GDM1 (cell line): ENCODE data around the gene WDR46.

Experiments
- DNase-seq: peaks from one replicate; lab custom pipeline; 2025; lab: John Stamatoyannopoulos, UW

The WDR46 gene, protein sequence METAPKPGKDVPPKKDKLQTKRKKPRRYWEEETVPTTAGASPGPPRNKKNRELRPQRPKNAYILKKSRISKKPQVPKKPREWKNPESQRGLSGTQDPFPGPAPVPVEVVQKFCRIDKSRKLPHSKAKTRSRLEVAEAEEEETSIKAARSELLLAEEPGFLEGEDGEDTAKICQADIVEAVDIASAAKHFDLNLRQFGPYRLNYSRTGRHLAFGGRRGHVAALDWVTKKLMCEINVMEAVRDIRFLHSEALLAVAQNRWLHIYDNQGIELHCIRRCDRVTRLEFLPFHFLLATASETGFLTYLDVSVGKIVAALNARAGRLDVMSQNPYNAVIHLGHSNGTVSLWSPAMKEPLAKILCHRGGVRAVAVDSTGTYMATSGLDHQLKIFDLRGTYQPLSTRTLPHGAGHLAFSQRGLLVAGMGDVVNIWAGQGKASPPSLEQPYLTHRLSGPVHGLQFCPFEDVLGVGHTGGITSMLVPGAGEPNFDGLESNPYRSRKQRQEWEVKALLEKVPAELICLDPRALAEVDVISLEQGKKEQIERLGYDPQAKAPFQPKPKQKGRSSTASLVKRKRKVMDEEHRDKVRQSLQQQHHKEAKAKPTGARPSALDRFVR

GRCh38 chr6:33288921-33289783 is at the start of gene WDR46, which contains the start of gene PFDN6:
TSS of gene WDR46 (minus strand) at chr6:33289239. CDS start at chr6:33289170, 69 bp downstream.
TSS of gene PFDN6 (plus strand) at chr6:33289601. CDS start at chr6:33289857, 256 bp downstream.
- peak; percentile 75 for DNase-seq

DNA sequence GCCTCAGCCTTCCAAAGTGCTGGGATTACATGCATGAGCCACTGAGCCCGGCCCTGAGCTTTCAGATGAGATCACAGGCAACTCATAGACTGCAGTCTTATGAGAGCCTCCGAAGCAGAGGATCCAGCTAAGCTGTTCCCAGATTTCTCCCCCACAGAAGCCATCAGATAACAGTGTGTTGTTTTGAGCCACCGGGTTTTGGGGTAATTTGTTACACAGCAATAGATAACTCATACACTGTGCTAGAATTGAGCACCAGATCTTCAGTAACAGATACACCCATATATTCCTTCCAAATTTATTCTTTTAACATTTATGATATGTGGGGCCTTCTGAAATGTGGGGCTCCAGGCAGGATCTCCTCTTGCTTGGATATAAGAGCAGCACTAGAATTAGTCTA is 47.5 kb upstream of the WDR46 start:
- DNase-seq, result no peak

GRCh38 chr6:33335916-33336315 is 46.9 kb upstream of the WDR46 start:
- no peak for DNase-seq

- no peak for DNase-seq
These were observed 44.6 kb upstream of the WDR46 start for GRCh38 chr6:33333666-33334065.

GRCh38 chr6:33330736-33331135 is 41.7 kb upstream of the WDR46 start:
- DNase-seq, result no peak

DNA sequence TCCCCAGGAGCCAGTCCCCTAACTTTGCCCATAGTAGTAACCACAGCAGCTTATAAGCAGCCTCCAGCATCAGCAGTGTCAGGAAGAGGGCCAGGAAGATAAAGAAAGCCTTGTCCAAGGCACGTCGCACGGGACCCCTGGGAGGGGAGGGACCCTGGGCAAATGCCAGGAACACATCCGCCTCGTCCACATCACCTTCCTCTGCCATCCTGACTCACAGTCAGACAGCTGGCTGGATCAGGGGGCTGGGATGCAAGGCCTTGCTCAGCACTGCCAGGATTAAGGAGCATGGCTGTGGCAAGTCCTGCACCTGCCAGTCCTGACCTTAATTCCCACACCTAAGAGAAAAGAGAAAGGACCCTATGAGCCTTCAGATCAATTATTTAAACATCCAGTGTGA is 40.0 kb upstream of the WDR46 start:
- no peak for DNase-seq

DNA sequence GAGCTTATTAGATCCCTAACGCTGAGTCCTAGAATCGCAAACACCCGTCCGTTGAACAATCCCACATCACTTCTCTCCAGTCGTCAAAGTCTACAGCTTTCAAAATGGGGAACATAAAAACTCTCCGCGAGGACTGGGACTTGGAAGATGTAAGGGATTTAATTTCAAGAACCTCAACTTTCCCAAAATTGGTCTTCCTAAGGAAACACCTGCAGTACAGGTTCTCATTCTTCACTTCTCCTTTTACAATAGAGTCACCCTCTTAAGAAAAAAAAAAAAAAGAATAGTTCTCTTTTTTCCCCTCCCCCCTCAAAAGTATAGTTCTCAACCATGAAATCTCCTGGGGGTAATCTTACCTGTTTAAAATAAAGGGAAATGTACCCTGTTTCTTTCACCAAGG is 35.1 kb upstream of the WDR46 start:
- DNase-seq, result no peak

DNA sequence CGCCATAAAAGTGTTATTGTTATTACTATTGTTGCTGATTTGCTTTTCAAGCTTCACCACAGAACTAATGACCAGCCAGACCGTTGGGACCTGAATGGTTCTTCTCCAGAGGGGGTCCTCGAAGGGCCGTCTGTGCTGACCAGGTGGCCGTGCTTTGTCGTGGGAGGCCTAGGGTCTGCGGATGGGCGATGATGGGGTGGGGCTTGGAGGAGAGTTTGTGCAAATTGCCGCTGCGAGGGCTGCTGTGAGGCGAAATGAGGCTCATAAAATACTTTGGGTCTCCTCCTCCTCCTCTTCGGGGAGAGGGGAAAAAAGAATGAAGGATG is 34.5 kb upstream of the WDR46 start:
- DNase-seq, result no peak

GRCh38 chr6:33321227-33321626 is 32.2 kb upstream of the WDR46 start:
- no peak for DNase-seq

DNA sequence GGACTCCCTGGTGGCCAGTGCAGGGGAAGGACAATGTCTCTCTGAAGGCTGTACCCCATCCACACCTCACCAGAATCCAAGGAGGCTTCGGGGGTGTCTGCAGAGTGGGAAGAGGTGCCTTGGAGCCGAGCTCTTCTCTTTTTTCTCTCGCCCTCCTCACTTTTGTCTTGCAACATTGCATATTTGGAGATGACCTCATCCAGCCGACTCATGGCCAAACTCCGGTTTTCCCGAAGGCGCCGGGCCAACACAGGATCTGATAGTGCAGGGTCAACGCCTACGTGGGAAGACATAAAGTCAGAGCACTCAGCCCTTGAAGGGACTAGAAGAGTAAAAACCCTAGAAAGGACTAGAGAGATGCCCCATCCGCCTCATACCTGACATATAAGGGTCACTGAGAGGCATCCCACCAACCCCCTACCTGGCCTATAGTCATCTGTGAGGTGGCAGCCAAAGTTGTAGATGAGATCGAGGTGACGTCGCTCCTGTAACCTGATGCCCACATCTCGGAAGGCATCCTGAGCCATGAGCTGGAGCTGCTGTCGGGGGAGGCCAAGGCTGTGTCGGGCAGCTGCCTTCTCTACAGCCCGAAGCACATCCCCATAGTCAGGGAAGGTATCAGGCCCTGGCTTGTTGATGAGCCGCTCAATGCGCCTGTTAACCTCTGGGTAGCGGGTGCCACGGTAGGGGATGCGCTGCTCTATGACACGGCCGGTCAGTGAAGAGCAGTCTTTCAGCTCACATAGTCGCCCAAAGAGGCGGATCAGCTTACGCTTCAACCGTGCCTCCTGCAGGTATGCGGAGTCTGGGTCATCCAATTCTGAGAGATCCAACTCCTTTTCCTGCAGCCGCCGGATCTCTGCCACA is 31.5 kb upstream of the WDR46 start:
- no peak for DNase-seq

DNA sequence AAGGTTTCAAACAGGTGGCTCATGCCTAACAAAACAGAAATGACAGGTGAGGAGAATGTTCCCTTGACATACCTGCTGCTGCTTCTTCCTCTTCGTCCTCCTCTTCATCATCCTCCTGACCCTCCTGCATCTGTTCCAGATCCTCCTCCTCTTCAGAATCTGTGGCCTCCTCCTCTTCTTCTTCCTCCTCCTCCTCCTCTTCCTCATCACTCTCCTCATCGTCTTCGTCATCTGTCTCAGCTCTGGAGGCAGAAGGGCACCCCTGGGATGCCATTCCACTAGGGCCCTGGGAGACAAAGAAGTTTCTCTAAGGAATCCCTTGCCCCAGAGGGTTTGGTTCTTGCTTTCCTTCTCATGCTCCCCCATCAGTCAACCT is 30.9 kb upstream of the WDR46 start:
- DNase-seq, result no peak

DNA sequence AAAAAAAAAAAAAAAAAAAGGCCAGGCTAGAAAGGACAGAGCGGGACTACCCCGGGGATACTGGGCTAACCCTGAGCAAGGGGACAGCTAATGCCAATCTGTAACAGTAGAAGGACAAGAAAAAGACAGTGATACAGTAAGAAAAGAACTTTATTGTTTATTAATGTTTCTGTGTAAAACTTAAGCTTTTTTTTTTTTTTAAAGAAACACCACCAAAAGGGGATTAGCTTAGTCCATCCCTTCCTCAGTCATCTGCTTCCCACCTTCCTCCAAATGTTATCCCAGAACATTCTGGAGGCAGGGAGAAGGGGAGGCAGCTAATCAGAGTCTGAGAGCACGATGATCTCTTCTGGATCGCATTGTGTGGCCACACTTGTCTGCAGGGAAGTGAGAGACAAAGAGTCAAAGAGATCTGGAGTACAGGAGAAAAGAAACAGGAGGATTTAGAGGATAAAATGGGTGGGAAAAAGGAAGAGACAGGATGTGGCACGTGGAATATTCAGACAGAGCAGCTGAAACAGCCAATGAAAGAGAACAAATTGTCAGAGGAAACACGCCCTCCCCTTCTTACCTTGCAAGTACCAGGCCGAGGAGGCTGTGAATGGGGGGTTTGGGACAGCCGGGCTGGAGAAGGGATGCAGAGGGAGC is 29.5 kb upstream of the WDR46 start:
- no peak for DNase-seq

DNA sequence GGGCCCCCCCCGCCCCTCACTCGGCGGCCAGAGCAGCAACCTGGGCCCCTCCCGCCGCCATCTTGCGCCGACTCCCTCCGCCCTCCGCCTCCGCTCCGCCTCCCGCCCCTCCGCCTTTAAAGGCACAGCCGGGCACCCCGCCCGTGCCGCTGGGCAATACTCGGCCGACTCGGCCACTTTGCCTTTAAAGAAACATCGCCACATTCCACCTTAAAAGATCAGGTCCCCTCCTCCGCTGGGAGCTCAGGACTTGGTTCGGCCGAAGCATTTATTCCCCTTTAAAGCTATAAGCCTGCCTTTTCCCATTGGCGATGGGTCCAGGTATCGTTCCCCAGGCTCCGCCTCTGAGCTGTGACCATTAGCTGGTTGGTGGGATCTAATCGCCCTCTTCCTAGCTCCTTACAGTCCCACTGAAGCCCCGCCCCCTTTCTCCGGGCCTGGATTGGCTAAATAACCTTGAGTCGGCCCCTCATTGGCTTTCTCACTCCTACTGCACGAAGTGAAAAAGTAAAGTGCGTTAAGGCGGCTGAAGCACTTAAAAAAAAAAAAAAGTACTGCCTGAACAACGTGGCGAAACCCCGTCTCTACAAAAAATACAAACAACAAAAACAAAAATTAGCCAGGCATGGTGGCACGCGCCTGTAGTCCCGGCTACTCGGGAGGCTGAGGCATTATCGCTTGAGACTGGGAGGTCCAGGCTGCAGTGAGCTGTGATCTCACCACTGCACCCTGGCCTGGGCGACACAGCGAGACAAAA is 28.8 kb upstream of the WDR46 start, which contains the start of gene ZBTB22:
TSS of gene ZBTB22 (minus strand) at position 76 of the 757 bp plus-strand sequence. CDS start 828 bp downstream, outside the sequence.
- peak; percentile 96 for DNase-seq

- DNase-seq, result no peak
These were observed 28.3 kb upstream of the WDR46 start for GRCh38 chr6:33317419-33317668.

DNA sequence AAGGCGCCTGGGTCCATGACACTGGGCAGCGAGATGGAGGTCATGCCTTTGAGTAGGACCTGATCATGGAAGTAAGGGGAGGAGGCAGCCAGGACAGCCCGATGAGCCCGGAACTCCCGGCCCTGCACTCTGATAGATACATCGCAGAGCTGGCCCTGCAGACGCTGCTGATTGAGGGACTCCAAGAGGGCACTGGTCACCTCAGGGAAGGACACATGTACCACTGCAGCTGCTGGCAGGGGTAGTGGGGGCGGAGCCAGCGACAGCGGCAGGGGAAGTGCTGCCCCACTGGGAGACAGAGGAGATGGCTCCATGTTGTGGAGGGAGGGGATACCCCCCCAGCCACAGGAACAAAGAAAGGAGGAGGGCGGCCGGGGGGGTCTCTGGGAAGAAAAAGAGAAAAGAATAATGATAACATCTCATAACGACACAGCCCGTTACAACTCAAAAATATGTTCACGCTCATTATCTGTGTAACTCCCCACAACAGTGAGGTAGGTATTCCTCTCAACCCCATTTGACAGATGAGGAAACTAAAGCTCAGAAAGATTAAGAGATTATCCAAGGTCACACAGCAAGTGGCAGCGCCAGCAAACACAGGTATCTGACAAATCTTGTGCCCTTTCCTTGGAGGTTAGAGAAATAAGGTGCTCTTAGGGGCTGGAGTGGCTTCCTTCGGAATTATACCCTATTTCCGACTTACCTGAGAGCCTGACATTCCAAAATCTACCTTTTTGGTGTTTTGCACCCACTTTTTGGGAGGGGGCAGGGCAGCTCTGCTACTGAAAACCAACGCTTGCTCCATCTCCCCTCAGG is 27.8 kb upstream of the WDR46 start:
- no peak for DNase-seq

DNA sequence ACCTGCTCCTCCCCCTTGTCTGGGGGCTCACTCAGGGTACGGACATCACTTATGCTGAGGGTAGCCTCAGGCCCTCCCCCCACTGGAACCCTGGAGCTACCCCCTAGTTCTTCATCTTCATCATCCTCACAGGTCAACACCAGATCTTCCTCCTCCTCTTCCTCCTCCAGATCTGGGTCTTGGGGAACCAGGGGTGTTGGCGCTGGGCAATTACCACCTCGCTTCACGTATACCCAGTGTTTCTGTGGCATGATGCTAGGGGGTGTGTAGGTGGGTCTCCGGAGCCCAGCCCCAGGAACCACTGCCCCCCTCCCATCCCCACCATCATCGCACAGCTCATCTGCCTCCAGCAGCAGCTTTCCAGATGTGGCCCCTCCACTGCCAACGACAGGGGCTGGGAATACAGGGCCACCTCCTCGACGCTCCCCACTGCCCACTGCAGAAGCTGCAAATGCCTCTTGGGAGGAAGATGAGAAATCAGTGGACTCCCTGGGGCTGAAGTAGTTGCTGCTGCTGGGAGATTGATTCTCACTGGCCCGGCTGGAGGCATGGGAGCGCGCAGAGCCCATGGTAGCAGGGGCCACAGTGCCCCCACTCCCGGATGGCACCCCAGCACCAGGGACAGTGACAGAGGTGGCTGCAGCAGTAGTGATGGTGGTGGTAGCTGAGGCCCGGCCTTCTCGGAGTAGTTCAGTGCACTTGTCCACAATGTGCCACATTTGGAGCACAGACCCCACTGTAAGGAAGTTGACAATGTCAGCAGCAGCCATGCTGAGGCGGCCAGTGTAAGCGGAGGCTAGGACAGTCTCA is 27.0 kb upstream of the WDR46 start:
- DNase-seq, result no peak

DNA sequence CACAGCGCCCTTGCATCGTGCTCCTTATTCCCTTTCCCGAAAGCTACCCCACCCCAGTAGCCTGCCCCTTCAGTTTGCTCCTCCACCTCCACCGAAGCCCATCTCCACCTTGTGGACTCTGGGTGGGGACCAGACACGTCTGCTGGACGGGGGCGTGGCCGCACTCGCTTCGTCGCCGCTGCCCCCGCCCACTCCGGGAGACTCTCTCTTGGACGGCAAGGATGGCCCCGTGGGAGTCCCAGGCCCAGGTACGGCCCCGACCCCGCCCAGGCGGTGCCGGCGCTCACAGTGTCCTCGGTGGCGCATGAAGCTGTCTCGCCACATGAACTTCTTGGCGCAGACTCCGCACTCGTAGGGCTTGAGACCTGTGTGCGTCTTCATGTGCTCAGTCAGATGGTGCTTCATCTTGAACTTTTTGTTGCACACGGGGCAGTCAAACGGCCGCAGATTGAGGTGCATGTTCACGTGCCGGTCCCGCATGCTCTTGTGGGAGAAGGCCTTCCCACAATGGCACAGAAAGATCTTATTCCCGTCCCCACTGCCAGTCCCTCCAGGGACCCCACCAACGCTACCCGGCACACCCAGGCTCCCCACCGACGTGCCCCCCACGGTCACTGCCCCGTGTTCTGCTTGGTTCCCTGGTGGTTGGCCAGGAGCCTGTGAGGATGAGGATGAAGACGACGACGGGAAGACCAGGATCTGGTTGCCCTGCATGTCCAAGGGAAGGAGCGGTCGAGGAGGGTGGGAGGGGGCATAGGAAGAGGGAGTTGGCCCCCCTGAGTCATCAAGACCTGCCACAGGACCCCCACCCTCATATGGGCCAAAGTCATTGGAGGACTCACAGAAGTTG is 26.1 kb upstream of the WDR46 start:
- DNase-seq, result no peak

DNA sequence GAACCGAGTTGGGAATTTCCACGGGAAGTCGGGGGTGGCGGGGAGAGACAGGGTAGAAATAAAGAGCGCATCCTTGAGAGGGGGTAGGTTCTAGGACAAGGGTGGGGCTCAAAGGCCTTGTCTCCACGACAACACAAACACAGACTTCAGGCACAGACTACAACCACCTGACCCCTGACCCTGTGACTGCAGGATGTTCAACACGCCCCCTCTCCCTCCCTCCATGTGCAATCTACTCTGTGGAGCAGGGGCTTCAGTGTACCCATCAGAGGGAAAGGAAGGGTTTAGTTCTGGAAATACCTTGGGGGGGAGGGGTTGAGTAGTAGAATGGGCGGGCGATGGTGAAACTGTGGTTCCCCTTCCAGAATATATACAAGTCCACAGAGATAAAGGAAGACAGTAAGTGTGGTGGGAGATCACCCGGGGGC is 25.5 kb upstream of the WDR46 start:
- DNase-seq, result peak; percentile 25
